NCI-H2196 (cell line): Measurements from ENCODE around the gene AUNIP.
"Not testable (repeated sequence)": the region's sequence is repeated elsewhere in the genome, so short reads cannot be mapped to it uniquely, and the experiment has no call there.

ENCODE experiments used
- DNase-seq: peaks from one replicate; lab custom pipeline; 2025; ENCODE audit not compliant: unreplicated experiment; lab: John Stamatoyannopoulos, UW

Gene AUNIP

DNA sequence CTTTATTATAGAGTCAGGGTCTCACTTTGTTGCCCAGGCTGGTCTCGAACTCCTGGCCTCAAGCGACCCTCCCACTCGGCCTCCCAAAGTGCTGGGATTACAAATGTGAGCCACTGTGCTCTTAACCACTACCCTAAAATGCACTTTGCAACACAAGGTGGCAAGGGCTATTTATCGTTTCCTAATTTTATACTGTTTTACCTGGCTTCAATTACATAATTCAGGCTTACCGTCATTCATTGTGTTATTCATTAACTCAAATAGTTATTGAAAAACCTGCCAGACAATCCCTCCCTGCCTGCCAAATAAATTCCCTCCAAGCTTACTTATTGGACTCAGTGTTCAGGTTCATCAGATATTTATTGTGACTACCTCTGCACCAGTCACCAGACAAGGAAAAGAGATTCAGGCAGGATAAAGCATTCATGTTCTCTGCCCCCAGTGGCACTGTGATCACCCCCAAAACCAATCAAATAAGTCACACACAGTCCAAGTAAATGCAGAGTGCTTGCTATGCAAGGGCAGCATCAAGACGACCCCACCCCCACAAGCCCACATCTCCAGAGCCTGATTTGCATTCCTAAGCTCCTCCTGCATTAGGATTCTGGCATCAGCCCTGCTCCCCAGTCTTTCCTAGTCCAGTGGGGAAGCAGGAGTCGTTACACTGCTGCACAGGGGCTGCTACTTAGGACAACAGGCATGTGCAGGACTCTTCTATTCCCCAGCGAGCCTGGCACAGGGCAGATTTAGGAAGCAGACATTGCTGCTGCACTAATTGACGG lies 8.1 kb upstream of the AUNIP start:
- no peak for DNase-seq

GRCh38 chr1:25866288-25866687 lies 7.0 kb upstream of the AUNIP start:
- DNase-seq, result no peak

DNA sequence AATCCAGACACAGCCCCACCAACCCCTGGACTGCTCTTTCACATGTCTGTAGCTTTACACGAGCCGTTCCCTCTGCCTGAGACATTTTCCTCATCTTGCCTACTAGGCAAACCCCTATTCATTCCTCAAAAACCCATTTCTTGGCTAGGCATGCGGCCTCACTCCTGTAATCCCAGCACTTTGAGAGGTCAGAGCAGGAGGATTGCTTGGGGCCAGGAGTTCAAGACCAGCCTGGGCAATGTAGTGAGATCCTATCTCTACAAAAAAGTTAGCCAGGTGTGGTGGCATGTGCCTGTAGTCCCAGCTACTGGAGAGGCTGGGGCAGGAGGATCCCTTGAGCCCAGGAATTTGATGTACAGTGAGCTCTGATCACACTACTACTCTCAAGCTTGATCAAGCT lies 5.2 kb upstream of the AUNIP start:
- no peak for DNase-seq

- DNase-seq, result no peak
These were observed 4.4 kb upstream of the AUNIP start for GRCh38 chr1:25863486-25864262.

- no peak for DNase-seq
These were observed 3.7 kb upstream of the AUNIP start for GRCh38 chr1:25862785-25863485.

- no peak for DNase-seq
These were observed 2.3 kb upstream of the AUNIP start for GRCh38 chr1:25861316-25862286.

DNA sequence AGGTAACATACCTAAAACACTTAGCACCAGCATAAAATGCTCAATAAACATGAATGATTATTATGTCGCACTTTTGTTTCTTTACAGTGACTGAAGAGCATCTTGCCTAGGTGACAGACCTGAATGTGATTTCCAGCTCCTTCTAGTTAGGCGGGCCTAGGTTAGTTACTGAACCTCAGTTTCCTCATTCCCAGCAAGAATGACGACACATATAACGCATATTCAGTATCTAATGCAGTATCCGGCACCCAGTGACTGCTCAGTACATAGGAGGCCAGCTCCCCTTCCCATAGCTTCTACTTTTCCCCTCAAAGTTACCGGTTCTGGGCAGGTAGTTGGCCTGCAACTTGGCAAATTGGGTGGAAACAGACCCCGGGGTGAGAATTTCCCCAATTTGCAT lies 763 bp downstream of the AUNIP start:
- DNase-seq, result no peak

DNA sequence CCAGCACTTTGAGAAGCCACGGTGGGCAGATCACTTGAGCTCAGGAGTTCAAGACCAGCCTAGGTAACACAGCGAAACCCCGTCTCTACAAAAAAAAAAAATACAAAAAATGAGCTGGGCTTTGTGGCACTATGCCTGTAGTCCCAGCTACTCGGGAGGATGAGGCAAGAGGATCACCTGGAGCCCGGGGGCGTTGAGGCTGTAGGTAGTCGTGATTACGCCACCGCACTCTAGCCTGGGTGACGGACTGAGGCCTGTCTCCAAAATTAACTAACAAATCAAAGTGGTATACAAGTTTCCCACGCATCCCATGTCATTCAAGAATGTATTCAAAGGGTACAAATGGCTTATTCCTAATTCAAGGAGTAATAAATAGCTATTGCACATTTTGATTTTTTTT lies 2.4 kb downstream of the AUNIP start:
- no peak for DNase-seq

GRCh38 chr1:25854554-25854953 lies 4.7 kb downstream of the AUNIP start:
- peak; percentile 70 for DNase-seq

DNA sequence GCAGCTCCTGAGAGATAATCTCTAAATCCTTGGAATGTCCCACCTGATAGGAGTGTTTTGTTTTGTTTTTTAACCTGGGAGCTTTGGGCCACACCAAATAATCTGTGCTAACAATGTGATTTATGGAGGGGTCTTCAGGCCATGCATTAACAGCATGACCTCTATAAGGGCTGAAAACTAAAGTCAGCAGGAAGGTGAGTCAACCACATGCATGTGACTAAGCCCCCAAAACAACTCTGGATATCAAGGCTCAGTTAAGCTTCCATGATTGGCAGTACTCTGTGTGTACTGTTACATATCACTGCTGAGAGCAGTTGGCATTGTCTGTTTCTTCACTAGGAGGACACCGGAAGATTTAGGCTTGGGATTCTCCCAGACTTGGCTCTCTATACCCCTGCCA lies 10.7 kb downstream of the AUNIP start:
- DNase-seq, result no peak

GRCh38 chr1:25847929-25848328 lies 11.3 kb downstream of the AUNIP start:
- no peak for DNase-seq

DNA sequence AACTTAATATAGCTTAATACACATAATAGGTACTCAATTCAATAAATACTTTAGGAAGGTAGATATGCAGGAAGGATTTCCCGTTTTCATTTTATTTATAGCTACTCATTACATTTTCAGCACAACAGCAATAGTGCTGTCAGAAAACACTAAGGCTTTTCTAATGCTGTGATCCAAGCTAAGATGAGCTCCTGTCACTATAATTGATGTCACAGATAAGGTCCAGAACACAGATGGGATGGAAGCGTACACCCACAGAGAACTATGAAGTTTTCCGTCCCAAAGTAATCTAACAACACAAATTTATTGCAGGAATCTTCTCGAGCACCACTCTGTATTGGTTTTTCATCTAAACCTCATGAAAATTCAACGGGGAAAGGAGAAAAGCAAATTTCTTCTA lies 13.6 kb downstream of the AUNIP start:
- DNase-seq, result no peak

DNA sequence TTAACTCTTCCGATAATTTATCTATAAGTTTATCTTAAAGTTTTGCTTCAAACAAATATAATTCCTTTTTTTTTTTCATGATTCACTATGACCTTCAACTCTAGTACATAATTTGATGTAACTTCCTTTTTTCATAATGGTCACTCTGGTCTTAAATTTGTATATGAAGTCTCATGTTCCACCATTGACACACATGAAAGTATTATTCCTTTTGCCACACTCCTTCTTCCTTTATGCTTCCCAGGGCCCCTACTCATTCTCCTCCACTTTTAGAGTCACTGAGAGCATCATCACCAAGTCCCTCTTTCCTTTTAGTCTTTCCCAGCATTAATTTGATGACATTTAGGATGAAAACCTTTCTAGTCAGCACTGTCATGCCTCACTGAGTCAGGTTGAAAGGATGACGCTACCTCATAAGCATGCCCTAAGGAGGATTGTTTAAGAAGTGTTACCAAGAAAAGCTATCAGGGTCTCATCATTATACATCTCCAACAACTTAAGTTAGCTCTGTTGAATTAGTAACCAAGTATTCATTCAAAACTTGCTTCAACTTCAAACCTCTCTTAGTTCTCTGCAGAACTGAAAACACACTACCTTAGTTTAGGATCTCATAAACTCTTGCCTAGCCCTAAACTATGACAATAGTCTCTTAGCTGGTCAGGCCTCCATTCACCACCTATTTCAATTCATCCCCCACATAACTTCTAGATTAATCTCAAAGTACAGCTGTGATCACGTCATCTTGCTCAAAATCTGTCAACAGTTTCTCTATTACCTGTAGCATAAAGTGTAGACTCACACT lies 14.5 kb downstream of the AUNIP start:
- no peak for DNase-seq

DNA sequence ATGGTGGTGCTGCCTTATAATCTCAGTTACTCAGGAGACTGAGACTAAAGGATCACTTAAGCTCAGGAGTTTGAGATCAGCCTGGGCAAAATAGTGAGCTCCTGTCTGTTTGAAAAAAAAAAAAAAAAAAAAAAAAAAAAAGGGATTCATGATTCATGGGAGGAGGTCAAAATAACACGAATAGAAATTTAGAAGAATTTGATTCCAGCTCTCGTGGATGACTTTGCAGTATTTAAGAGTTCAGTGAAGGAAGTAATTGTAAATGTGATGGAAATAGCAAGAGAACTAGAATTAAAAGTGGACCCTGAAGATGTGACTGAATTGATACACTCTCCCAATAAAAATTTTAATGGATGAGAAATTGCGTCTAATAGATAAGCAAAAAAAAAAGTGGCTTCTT lies 15.8 kb downstream of the AUNIP start:
- no peak for DNase-seq

- not testable (repeated sequence) for DNase-seq
These were observed 19.4 kb downstream of the AUNIP start for GRCh38 chr1:25839808-25840207.

DNA sequence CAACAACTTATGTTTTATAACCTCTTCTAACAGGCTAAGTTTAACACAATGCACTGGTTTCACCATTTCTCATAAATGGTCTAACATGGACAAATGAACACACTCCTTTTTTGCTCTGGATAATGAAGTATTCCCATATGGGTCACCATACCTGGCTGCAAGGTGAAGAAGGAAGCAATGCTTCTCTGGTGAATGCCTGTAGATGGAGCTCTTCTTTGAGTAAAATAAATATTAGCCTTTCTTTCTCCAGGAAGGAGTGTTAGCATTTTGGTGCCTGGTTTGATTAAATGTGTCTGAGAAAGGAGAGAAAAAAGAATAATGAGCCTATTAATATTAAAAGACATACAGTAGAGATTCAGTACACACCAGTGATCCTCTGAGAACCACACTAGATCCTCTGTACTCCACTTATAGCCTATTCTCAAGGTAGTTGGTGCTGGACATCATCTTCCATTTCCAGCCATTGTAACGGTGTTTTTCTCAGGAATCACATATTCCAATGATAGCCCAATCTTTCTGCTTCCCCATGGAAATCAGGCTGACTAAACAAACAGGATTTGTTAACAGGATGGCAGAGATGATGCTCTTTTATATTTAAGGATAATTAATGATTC lies 21.9 kb downstream of the AUNIP start:
- DNase-seq, result peak; percentile 36

DNA sequence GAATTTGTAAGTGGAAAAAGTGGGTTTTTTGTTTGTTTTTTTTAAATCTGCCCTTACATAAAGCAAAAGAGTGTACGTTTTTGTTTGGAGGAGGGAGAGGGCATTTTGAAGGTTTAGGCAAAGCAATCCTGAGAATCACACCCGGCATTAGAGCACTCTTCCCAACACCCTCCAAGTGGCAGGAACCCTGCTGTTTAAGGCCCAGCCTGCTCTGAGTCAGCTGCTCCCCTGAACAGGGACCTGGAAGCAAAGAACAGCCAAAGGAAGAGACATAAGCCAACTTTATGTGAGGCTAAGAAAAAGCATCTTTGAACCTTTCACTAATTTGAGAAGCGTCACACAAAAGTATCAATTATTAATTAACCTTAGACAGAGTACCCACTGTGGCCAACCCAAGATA lies 22.6 kb downstream of the AUNIP start:
- no peak for DNase-seq

DNA sequence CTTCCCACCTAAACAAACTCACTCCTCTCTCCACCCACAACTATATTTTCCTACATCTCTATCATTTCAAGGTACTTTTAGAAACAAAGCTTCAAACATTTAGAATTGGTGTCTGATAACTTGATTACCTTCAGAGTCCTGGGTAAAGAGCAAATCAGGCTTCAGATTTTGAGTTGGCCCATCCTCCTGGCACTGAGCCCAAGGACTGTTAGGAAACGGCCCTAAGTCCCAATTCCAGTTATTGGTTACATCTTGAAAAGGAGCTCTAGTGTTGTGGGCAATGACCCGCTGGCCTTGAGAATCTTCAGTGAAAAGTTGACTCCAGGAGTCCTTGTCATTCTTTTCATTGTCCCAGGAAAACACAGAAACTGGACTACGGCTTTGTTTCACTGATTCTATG lies 24.4 kb downstream of the AUNIP start:
- DNase-seq, result no peak

GRCh38 chr1:25833158-25833557 lies 26.1 kb downstream of the AUNIP start:
- DNase-seq, result no peak
